IMR-90 (cell line): ENCODE data around the gene SFTPD. TPM values are rescaled to one million over a fixed set of nuclear protein-coding genes. Genes with fewer than 3 reads are reported as not detected.

Experiments used
- ATAC-seq: fragments of 200-7000 bp; cut with Tn5 transposase; 2 replicates; pipeline ENCODE4 v1.9.1; 2020; ENCODE audit warnings: low read depth, mild to moderate bottlenecking, moderate library complexity
- BruUV-seq: library from RNA; stranded (reverse); fragments of 400-500 nt; replicated peaks from 2 replicates; lab custom pipeline; 2021; lab: Mats Ljungman, UMichigan
- CTCF ChIA-PET: fragments of 300-600 bp; formaldehyde crosslinking; extraction: SDS; loops from one replicate; lab custom pipeline; 2021; ENCODE audit warnings: antibody characterized with exemption; lab: Yijun Ruan, JAX
- POLR2A ChIA-PET: fragments of 300-600 bp; sonication (Branson Sonifier 250); formaldehyde crosslinking; loops from one replicate; lab custom pipeline; 2022; ENCODE audit warnings: antibody characterized with exemption; ENCODE audit not compliant: unreplicated experiment; lab: Charles Lee
- DNase-seq: peaks from one replicate; pipeline ENCODE4 v3.0.0; 2013
- H2AFZ ChIP-seq: replicated peaks from 2 replicates; pipeline ENCODE3; 2013; ENCODE audit warnings: low read length, mild to moderate bottlenecking; ENCODE audit not compliant: poor library complexity
- H2AK5ac ChIP-seq: 2 replicates; pipeline ENCODE4 v1.6.1; 2013; ENCODE audit warnings: low read depth, low read length, inconsistent platforms
- H2AK9ac ChIP-seq: replicated peaks from 2 replicates; pipeline ENCODE3; 2013; ENCODE audit warnings: mild to moderate bottlenecking, low read depth, low read length, moderate library complexity; ENCODE audit not compliant: poor library complexity
- H2BK120ac ChIP-seq: 2 replicates; pipeline ENCODE4 v1.6.1; 2013; ENCODE audit warnings: low read depth, low read length, inconsistent platforms
- H2BK15ac ChIP-seq: 3 replicates; pipeline ENCODE4 v1.6.1; 2013; ENCODE audit warnings: low read depth, low read length, inconsistent platforms
- H2BK20ac ChIP-seq: 2 replicates; pipeline ENCODE4 v1.6.1; 2013; ENCODE audit warnings: low read depth, mild to moderate bottlenecking, inconsistent platforms, low read length, moderate library complexity
- H2BK5ac ChIP-seq: 2 replicates; pipeline ENCODE4 v1.6.1; 2013; ENCODE audit warnings: mild to moderate bottlenecking, low read depth, low read length, inconsistent platforms; ENCODE audit not compliant: poor library complexity, severe bottlenecking
- H3K14ac ChIP-seq: replicated peaks from 2 replicates; pipeline ENCODE4 v1.6.1; 2013; ENCODE audit warnings: low read depth, low read length, inconsistent platforms
- H3K18ac ChIP-seq: 2 replicates; pipeline ENCODE4 v1.6.1; 2013; ENCODE audit warnings: low read depth, low read length, control low read depth
- H3K23ac ChIP-seq: 2 replicates; pipeline ENCODE4 v1.6.1; 2013; ENCODE audit warnings: low read depth, low read length, inconsistent platforms
- H3K27ac ChIP-seq: 2 replicates; pipeline ENCODE4 v1.5.1; 2013; ENCODE audit warnings: mild to moderate bottlenecking, control low read depth, low read length; ENCODE audit not compliant: insufficient read depth
- H3K27me3 ChIP-seq: 2 replicates; pipeline ENCODE4 v1.6.1; 2013; ENCODE audit warnings: low read length; ENCODE audit not compliant: control insufficient read depth, insufficient read depth
- H3K36me3 ChIP-seq: 2 replicates; pipeline ENCODE4 v1.6.1; 2013; ENCODE audit warnings: low read length, mixed read lengths; ENCODE audit not compliant: control insufficient read depth, insufficient read depth
- H3K4ac ChIP-seq: 2 replicates; pipeline ENCODE4 v1.6.1; 2013; ENCODE audit warnings: low read depth, low read length, inconsistent platforms
- H3K4me1 ChIP-seq: 2 replicates; pipeline ENCODE4 v1.6.1; 2013; ENCODE audit warnings: low read length, mixed read lengths; ENCODE audit not compliant: control insufficient read depth, insufficient read depth
- H3K4me2 ChIP-seq: 2 replicates; pipeline ENCODE4 v1.6.1; 2013; ENCODE audit warnings: low read depth, mild to moderate bottlenecking, control low read depth, low read length, moderate library complexity
- H3K4me3 ChIP-seq: 2 replicates; pipeline ENCODE4 v1.5.1; 2013; ENCODE audit warnings: low read depth, mild to moderate bottlenecking, control low read depth, low read length, moderate library complexity; ENCODE audit not compliant: insufficient read depth
- H3K56ac ChIP-seq: 2 replicates; pipeline ENCODE4 v1.6.1; 2013; ENCODE audit warnings: low read length, inconsistent platforms; ENCODE audit not compliant: insufficient read depth; ENCODE audit errors: extremely low read depth
- H3K79me1 ChIP-seq, 2 experiments: 2 replicates each; pipeline ENCODE4 v1.6.1; 2013; ENCODE audit warnings: low read length in 2 of 2, inconsistent platforms in 1 of 2, low read depth in 1 of 2
- H3K9ac ChIP-seq: 2 replicates; pipeline ENCODE4 v1.6.1; 2013; ENCODE audit warnings: low read depth, low read length, control low read depth
- H3K9me1 ChIP-seq: 2 replicates; pipeline ENCODE4 v1.6.1; 2013; ENCODE audit warnings: low read length, inconsistent platforms; ENCODE audit not compliant: insufficient read depth
- H3K9me3 ChIP-seq: 2 replicates; pipeline ENCODE4 v1.6.1; 2013; ENCODE audit warnings: low read length; ENCODE audit not compliant: control insufficient read depth, insufficient read depth
- H4K20me1 ChIP-seq: 2 replicates; pipeline ENCODE4 v1.6.1; 2013; ENCODE audit warnings: low read length, inconsistent platforms; ENCODE audit not compliant: insufficient read depth
- H4K5ac ChIP-seq: 2 replicates; pipeline ENCODE4 v1.6.1; 2013; ENCODE audit warnings: mild to moderate bottlenecking, low read depth, low read length, control low read depth
- H4K8ac ChIP-seq, 2 experiments: 2 replicates each; pipeline ENCODE4 v1.6.1; 2013; ENCODE audit warnings: low read depth in 2 of 2, low read length in 2 of 2, control low read depth in 1 of 2, inconsistent platforms in 1 of 2
- H4K91ac ChIP-seq: 2 replicates; pipeline ENCODE4 v1.6.1; 2013; ENCODE audit warnings: low read depth, low read length, inconsistent platforms; ENCODE audit not compliant: insufficient read depth
- BHLHE40 ChIP-seq: fragments of 150-350 bp; IDR thresholded peaks from 2 replicates; pipeline ENCODE4 v1.6.1; 2016; ENCODE audit warnings: mild to moderate bottlenecking, low read depth, low read length
- CHD1 ChIP-seq: IDR thresholded peaks from 2 replicates; pipeline ENCODE4 v1.6.1; 2012; ENCODE audit warnings: low read depth, low read length, improper control_type of control experiment
- FOS ChIP-seq: fragments of 150-350 bp; IDR thresholded peaks from 2 replicates; pipeline ENCODE4 v1.6.1; 2016; ENCODE audit warnings: low read depth, low read length
- MAFK ChIP-seq: IDR thresholded peaks from 2 replicates; pipeline ENCODE4 v1.6.1; 2012; ENCODE audit warnings: low read depth, low read length, improper control_type of control experiment
- MXI1 ChIP-seq: IDR thresholded peaks from 2 replicates; pipeline ENCODE4 v1.6.1; 2012; ENCODE audit warnings: low read depth, mild to moderate bottlenecking, low read length, moderate library complexity, borderline replicate concordance
- NFE2L2 ChIP-seq: fragments of 150-350 bp; IDR thresholded peaks from 2 replicates; pipeline ENCODE4 v1.6.1; 2016; ENCODE audit warnings: low read depth, mild to moderate bottlenecking, low read length
- POLR2A ChIP-seq: IDR thresholded peaks from 2 replicates; pipeline ENCODE4 v1.6.1; 2012; ENCODE audit warnings: mild to moderate bottlenecking, low read depth, low read length
- RAD21 ChIP-seq: IDR thresholded peaks from 2 replicates; pipeline ENCODE4 v1.6.1; 2012; ENCODE audit warnings: low read length, improper control_type of control experiment
- RCOR1 ChIP-seq: IDR thresholded peaks from 2 replicates; pipeline ENCODE4 v1.6.1; 2012; ENCODE audit warnings: mild to moderate bottlenecking, low read length, improper control_type of control experiment; ENCODE audit not compliant: insufficient replicate concordance
- RFX5 ChIP-seq: IDR thresholded peaks from 2 replicates; pipeline ENCODE4 v1.8.0; 2012; ENCODE audit warnings: low read depth, mild to moderate bottlenecking, low read length, moderate library complexity
- SMC3 ChIP-seq: fragments of 150-350 bp; IDR thresholded peaks from 2 replicates; pipeline ENCODE4 v1.6.1; 2016; ENCODE audit warnings: low read depth, mild to moderate bottlenecking, antibody characterized with exemption, low read length, moderate library complexity
- WGBS, 2 experiments: methylation state at CpG; one replicate each; pipeline versions ENCODE4 v1.1.5 to v1.1.7; 2013; ENCODE audit warnings: missing lambda C conversion rate in 2 of 2; ENCODE audit not compliant: insufficient read length in 1 of 2; ENCODE audit errors: extremely low coverage in 2 of 2; 5-methylcytosine and 5-hydroxymethylcytosine counted together
- dilution Hi-C: fragments of 300-500 bp; cut with HindIII; formaldehyde crosslinking; loops from one replicate; pipeline ENCODE4 v1.14.3; 2018; ENCODE audit warnings: low sequenced_read_pairs; ENCODE audit not compliant: unreplicated experiment
- in situ Hi-C: fragments of 300-500 bp; cut with MboI; formaldehyde crosslinking; loops from 3 replicates; pipeline ENCODE4 v1.14.3; 2019; ENCODE audit warnings: low sequenced_read_pairs, inconsistent platforms, mixed read lengths
- intact Hi-C: fragments of 100-400 bp; cut with micrococcal nuclease; formaldehyde crosslinking; loops from 2 replicates; pipeline ENCODE4 v1.10.0; 2022
- polyA plus RNA-seq, 3 experiments: library from polyadenylated mRNA; depleted of rRNA; stranded (reverse); fragments of >200 nt; gene quantifications; 2 replicates each; pipeline ENCODE4 v1.2.3, GENCODE V29; 2012; ENCODE audit warnings: low replicate concordance in 1 of 3
- total RNA-seq: library from RNA; depleted of rRNA; stranded (reverse); fragments of >200 nt; gene quantifications from 2 replicates; pipeline ENCODE4 v1.2.3, GENCODE V29; 2012
- TF ChIP-seq, protein P1 (sequence below): fragments of 150-350 bp; IDR thresholded peaks from 2 replicates; pipeline ENCODE4 v1.6.1; 2017; ENCODE audit warnings: mild to moderate bottlenecking, antibody characterized with exemption, low read length, low read depth
- TF ChIP-seq, protein P2 (sequence below): fragments of 150-350 bp; IDR thresholded peaks from 2 replicates; pipeline ENCODE4 v1.6.1; 2016; ENCODE audit warnings: low read depth, mild to moderate bottlenecking, low read length, moderate library complexity, borderline replicate concordance
- TF ChIP-seq, protein P3 (sequence below): conservative IDR thresholded peaks from 2 replicates; pipeline ENCODE4 v1.5.1; 2012; ENCODE audit warnings: mild to moderate bottlenecking, low read depth, low read length, improper control_type of control experiment

Gene SFTPD
- total and polyA plus RNA-seq, 2 of the 4 experiments (the other 2 are of a cell fraction): not detected

DNA sequence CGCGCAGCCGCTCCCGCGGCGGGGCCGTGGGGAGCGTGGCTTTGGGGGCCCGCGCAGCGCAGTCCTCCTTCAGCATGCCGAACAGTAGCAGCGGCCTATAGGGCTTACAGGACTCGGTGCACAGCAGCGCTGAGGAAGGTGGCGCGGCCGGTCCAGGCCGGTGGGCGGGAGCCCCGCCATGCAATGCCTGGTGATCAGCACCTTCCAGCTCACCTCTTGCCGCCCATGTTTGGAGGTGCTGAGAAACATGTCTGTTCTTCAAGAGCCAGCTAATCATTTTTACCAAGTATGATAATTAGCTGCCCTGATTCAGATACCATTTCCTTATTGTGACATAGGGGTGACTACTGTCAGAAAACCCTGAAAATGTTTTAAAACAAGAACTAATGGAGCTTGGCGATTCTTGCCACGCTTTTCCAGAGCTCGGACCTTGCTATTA lies 33.5 kb upstream of the SFTPD start:
- no peaks in the 10 kb centered on the region for H3K4me1 ChIP-seq
- no TSS peak for BruUV-seq
- no peaks in the 10 kb centered on the region for H3K9me1 ChIP-seq
- no peak for TF ChIP-seq RFX5
- TF ChIP-seq CHD1: no peak
- no peak for TF ChIP-seq NFE2L2
- TF ChIP-seq BHLHE40: no peak
- no peak for TF ChIP-seq MXI1
- TF ChIP-seq SMC3: no peak
- TF ChIP-seq FOS: no peak
- no peak for TF ChIP-seq MAFK
- TF ChIP-seq RCOR1: no peak
- TF ChIP-seq, protein P1, sequence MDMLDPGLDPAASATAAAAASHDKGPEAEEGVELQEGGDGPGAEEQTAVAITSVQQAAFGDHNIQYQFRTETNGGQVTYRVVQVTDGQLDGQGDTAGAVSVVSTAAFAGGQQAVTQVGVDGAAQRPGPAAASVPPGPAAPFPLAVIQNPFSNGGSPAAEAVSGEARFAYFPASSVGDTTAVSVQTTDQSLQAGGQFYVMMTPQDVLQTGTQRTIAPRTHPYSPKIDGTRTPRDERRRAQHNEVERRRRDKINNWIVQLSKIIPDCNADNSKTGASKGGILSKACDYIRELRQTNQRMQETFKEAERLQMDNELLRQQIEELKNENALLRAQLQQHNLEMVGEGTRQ: no peak
- TF ChIP-seq RAD21: no peak
- TF ChIP-seq, protein P2, sequence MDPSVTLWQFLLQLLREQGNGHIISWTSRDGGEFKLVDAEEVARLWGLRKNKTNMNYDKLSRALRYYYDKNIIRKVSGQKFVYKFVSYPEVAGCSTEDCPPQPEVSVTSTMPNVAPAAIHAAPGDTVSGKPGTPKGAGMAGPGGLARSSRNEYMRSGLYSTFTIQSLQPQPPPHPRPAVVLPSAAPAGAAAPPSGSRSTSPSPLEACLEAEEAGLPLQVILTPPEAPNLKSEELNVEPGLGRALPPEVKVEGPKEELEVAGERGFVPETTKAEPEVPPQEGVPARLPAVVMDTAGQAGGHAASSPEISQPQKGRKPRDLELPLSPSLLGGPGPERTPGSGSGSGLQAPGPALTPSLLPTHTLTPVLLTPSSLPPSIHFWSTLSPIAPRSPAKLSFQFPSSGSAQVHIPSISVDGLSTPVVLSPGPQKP: no peak
- TF ChIP-seq, protein P3, sequence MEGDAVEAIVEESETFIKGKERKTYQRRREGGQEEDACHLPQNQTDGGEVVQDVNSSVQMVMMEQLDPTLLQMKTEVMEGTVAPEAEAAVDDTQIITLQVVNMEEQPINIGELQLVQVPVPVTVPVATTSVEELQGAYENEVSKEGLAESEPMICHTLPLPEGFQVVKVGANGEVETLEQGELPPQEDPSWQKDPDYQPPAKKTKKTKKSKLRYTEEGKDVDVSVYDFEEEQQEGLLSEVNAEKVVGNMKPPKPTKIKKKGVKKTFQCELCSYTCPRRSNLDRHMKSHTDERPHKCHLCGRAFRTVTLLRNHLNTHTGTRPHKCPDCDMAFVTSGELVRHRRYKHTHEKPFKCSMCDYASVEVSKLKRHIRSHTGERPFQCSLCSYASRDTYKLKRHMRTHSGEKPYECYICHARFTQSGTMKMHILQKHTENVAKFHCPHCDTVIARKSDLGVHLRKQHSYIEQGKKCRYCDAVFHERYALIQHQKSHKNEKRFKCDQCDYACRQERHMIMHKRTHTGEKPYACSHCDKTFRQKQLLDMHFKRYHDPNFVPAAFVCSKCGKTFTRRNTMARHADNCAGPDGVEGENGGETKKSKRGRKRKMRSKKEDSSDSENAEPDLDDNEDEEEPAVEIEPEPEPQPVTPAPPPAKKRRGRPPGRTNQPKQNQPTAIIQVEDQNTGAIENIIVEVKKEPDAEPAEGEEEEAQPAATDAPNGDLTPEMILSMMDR: no peak
- no peak for TF ChIP-seq POLR2A
- peak overlapping the region; percentile 61 for H3K4me3 ChIP-seq
- dilution Hi-C loops: no loop called here
- DNase-seq: no peak
- in situ Hi-C loops: no loop called here
- H3K36me3 ChIP-seq: no peaks in the 10 kb centered on the region
- no peak overlapping the region for H2BK20ac ChIP-seq
- H3K79me1 ChIP-seq: no peaks in the 10 kb centered on the region
- no peaks in the 10 kb centered on the region for H4K20me1 ChIP-seq
- peak overlapping the region; percentile 93 for H2AFZ ChIP-seq
- H3K4me2 ChIP-seq: peak overlapping the region; percentile 95
- peak; percentile 45 for ATAC-seq
- no peak overlapping the region for H3K23ac ChIP-seq
- H3K9me3 ChIP-seq: no peaks in the 10 kb centered on the region
- no peak overlapping the region for H3K9ac ChIP-seq
- peaks cover 51% of the 10 kb centered on the region for H3K27me3 ChIP-seq
- H2AK5ac ChIP-seq: no peak overlapping the region
- no peak overlapping the region for H4K91ac ChIP-seq
- no peak overlapping the region for H2BK120ac ChIP-seq
- H2AK9ac ChIP-seq: no peak overlapping the region
- POLR2A ChIA-PET: no interaction called here
- H3K14ac ChIP-seq: no peak overlapping the region
- no peak overlapping the region for H3K27ac ChIP-seq
- CTCF ChIA-PET: no interaction called here
- H2BK5ac ChIP-seq: no peak overlapping the region
- no peak overlapping the region for H4K5ac ChIP-seq
- no peak overlapping the region for H4K8ac ChIP-seq
- H3K56ac ChIP-seq: no peak overlapping the region
- no peak overlapping the region for H3K4ac ChIP-seq
- H3K18ac ChIP-seq: no peak overlapping the region
- intact Hi-C loops: no loop called here
- no peak overlapping the region for H2BK15ac ChIP-seq
- WGBS, 2 experiments: 2% methylated on average over 9 of the region's 25 CpGs; no CpG with 5 or more reads in 1 of the 2 experiments
